HG03280 (cell line): ENCODE results near the gene PKD2L1.
A peak's percentile ranks its signal among the peaks of the same experiment; 100 is the strongest.
"Not testable (repeated sequence)": the region's sequence is repeated elsewhere in the genome, so short reads cannot be mapped to it uniquely, and the experiment has no call there.

Experiments used
- ATAC-seq: cut with Tn5 transposase; IDR thresholded peaks from one replicate; pipeline ENCODE4 v1.9.1; 2021; ENCODE audit warnings: mild to moderate bottlenecking, moderate library complexity; ENCODE audit not compliant: unreplicated experiment

PKD2L1 gene

DNA sequence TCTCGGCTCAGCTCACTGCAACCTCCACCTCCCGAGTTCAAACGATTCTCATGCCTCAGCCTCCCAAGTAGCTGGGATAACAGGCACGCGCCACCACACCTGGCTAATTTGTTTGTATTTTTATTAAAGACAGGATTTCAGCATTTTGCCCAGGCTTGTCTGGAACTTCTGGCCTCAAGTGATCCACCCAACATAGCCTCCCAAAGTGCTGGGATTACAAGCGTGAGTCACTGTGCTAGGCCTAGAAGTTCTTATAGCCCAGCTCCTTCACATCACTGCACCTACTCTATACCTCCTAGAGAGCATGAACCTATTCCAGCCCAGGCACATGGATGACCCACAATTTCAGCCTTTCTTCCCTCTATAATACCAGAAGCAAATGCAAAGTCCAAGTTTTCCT is 42.3 kb downstream of the PKD2L1 start:
- no peak for ATAC-seq

DNA sequence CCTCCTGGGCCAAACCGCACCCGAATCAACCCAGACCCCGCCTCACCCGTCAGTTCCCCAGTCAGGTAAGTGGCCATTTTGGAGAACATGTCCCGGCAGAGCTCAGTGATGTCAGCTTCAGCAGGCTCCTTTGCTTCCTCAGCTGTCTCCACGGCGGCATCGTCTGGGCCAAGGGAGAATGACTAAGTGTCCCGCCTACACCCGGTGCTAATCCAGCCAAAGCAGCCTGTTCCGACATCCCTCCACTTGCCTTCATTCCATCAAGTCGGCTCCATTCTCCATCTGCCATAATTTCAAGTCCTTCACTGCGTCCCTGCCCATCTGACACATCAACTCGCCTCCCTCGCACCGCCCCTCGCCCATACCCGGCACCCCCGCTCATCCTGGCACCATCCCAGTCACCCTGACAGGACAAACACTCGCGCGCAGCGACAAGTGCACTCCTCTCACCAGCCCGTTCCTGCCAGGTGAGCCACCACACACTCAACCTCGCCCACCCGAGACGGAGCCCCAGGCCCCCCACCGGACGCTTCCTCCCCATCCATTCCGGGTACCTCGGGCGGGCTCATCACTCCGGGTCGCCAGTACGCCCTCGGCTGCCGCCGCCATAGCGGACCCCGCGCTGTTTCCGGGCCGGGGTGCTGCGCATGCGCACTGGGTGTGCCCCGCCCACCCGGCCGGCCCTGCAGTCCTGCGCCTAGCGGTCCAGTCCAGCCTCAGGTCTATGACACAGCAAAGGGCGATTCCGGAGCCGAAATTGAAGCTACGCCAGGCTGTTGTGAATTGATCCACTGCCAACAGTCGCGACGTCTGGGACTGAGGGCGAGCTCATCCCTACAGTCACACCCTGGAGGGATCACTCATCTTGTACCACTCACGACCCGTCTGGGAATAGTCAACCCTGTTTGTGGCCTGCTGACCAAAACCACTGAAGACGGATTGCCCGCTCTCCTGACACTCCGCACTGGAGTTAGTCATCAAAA is 43.7 kb downstream of the PKD2L1 start, which contains the start of gene BLOC1S2:
Gene BLOC1S2, minus strand, starts transcription at position 630 of the 983 bp plus-strand sequence. Its CDS starts 21 bp downstream, at position 609.
- ATAC-seq, result peak; percentile 88

DNA sequence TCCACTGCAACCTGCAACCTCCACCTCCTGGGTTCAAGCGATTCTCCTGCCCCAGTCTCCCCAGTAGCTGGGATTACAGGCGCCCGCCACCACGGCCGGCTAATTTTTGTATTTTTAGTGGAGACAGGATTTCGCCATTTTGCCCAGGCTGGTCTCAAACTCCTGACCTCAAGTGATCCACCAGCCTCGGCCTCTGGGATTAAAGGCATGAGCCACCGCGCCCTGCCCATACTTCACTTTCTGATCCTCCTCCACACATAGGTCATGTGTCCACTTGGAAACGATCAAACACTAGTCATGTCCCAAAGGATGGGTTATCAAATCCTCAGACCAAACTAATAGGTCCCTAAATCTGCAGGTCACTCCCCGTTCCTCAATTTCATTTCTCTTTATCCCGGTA is 44.7 kb downstream of the PKD2L1 start:
- not testable (repeated sequence) for ATAC-seq

DNA sequence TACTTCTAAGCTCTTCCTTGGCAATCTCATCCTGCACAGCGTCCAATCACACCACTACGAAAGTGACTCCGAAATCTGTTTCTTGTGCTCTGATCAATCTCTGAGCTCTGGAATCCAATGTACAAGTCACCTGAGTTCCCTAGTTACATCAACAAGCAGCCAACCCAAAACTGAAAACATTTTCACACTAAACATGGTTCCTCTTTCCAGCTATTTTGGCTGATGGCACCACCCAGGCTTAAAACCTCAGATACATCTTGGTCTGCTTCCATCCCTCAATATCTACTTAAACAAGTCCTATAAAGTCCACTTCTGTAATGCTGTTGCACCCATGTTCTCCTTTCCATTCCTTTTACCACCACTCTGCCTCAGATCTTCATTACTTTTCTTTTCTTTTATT is 47.1 kb downstream of the PKD2L1 start:
- ATAC-seq, result no peak

DNA sequence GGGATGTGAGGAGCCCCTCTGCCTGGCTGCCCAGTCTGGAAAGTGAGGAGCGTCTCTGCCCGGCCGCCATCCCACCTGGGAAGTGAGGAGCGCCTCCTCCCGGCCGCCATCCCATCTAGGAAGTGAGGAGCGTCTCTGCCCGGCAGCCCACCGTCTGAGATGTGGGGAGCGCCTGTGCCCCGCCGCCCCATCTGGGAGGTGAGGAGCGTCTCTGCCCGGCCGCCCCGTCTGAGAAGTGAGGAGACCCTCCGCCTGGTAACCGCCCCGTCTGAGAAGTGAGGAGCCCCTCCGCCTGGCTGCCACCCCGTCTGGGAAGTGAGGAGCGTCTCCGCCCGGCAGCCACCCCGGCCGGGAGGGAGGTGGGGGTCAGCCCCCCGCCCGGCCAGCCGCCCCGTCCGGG is 53.1 kb downstream of the PKD2L1 start:
- not testable (repeated sequence) for ATAC-seq

DNA sequence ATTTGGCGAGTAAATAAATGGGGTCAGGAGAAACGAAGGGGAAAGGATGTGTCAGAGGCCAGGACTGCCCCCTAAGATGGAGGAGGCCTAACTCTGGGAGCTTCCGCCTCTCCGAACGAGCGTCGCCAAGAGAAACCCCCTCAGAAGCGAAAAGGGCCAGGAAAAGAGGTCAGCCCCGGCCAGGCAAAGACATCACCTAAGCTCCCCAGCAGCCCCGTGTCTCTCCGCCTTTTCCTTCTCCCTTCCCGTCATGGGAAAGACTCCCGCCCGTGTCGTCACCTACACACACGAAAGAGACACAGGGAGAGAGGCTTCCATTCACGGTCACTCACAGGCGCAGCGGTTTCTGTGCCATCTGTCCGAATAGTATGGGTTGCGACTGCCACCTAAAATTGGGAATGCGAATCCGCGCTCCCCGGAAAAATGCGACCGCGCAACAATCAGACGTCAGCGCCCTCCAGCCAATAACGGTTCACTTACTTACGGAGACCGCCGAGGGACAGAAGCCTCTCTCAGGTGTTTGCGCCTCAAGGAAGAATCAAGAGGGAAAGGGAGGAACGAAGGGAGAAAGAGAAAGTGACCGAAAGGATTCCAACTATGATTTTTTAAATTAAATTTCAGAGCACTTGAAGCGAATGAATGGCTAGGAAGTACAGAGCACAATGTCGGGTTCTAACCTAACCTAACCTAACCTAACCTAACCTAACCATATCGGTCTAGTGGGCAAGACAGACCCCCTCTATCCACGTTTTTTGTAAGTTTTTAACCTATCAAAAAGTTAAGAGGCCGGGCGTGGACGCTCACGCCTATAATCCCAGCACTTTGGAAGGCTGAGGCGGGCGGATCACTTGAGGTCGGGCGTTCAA is 62.6 kb downstream of the PKD2L1 start, which contains the start of gene CWF19L1:
Gene CWF19L1, minus strand, starts transcription at position 400 of the 866 bp plus-strand sequence. Its CDS starts 45 bp downstream, at position 355.
- peak; percentile 81 for ATAC-seq

DNA sequence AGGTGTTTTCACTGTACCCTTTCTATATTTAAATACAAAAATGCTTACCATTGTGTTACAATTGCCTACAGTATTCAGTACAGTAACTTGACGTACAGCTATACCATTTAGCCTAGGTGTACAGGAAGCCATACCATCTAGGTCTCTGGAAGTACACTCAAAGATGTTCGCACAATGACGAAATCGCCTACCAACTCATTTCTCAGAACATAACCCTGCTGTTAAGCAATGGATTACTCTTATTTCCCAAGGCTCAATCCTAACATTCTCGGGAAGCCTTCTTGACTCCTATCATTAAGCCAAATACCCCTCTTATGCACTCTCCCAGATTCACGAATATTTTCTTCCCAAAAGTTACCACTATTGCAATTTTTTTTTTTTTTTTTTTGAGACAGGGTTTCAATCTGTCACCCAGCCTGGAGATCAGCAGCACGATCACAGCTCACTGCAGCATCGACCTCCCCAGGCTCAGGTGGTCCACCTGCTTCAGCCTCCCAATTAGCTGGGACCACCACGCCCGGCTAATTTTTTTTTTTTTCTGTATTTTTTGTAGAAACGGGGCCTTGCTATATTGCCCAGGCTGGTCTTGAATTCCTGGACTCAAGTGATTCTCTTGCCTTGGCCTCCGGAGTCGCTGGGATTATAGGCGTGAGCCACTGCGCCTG is 64.1 kb downstream of the PKD2L1 start:
- no peak for ATAC-seq

DNA sequence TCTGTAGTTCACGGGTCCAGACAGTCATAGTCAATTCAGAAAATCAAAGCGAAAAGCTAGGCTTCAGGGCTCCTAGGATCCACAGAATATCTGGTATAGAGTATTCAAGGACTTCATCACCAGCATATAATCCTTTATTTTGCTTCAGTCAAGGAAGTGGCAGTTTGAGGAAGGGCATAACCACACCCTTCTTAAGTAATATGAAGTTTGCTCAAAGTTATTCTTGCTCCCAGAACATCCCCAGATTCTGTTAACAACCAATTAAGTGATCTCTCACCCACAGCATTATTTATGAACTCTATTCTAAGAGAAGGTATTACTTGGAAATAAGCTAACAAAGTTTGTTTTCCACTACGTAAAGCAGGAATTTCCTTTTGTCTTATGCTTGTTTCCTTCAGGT is 75.8 kb downstream of the PKD2L1 start:
- no peak for ATAC-seq

DNA sequence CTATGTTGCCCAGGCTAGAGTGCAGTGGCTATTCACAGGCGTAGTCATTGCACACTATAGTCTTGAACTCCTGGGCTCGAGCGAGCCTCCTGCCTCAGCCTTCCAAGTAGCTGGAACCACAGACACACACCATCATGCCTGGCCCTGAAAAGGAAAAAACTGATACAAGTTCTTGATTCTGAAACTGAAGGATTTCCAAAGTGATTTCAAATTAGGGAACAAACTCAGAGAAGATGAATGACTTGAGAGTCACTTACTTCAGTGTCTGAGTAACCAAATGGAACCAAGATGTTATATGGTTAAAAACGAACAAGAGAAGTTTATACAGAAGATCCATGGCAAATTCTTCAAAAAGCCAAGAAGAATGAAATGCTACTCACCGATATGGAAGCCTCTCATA is 77.0 kb downstream of the PKD2L1 start:
- ATAC-seq, result no peak

DNA sequence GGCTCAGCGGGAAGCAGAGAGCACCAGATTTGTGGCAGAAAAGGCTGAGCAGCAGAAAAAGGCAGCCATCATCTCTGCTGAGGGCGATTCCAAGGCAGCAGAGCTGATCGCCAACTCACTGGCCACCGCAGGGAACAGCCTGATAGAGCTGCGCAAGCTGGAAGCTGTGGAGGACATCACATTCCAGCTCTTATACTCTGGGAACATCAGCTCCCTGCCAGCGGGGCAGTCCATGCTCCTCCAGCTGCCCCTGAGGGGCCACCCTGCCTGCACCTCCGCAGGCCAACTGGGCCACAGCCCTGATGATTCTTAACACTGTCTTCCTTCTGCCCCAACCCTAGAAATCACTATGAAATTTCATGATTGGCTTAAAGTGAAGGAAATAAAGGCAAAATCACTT is 81.2 kb downstream of the PKD2L1 start:
- no peak for ATAC-seq

DNA sequence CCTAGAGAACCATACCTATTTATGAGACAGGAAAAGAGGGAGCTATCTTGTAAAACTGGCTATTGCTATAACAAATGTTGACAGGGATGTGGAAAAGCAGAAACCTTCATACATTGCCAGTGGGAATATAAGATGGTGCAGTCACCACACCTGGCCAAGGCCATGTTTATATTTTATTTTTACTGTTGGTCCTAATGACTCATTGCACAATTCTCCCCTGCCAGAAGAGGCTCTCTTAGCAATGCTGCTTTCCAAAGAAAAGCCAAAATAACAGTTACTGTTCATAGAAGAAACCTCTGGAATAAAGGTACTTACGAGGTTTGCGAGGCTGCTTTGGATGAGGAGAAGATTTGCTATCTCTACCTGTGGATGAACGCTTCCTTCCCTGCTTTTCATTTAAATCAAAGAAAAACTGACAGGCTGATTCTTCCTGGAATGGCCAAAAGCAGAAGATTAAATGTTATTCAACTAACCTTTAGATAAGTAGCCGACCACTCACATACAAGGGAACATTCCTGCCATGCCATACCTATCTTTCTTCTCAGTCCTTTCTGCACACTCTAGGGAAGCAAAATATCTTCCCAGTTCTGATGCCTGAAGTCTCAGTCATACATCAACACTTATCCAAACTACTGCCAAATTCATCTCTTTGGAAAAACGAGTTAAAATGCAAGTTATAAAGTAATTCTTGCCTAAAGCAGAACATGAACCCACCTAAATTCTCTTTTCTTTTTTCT is 84.4 kb downstream of the PKD2L1 start:
- no peak for ATAC-seq

DNA sequence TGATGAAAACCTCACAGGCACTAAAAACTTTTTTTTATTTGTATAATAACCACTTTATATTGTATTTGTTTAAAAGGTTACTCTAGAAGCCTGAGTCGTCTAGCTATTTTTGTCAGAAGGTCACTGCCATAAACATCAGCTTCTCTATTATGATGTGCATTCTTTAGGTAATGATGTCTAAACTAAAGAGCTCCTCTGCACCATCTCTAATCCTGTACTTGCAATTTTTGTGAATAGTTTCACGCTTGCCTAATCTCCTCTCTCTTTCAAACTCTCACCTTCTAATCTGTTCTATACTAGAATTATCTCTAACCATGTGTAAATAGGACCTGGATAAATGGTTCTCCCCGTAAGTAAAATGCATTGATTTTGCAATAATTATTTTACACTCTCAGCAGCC is 90.2 kb downstream of the PKD2L1 start:
- no peak for ATAC-seq

DNA sequence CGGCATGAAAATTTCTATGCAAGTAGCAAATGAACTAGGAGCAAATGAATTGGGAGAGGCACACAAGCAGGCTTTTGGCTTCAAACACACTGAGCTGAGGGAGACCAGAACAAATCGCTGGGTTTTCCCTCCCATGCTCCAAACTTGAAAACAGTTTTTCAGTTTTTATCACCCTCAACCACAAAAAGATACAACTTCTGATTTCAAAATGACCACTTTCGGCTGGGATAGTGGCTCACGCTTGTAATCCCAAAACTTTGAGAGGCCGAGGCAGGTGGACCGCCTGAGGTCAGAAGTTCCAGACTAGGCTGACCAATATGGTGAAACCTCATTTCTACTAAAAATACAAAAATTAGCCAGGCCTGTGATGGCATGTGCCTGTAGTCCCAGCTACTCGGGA is 91.6 kb downstream of the PKD2L1 start:
- ATAC-seq, result no peak
